ENCODE measurements around the gene PMM2.
A peak's percentile ranks its signal among the peaks of the same experiment; 100 is the strongest.

PMM2 gene

GRCh38 chr16:8853611-8854010 lies 56.0 kb downstream of the PMM2 start (continued):
- TF ChIP-seq ZNF416 (tag by site-specific recombination; IDR thresholded peaks at IDR 0.05) = no peak
- no peak for TF ChIP-seq ZNF654 (tag by site-specific recombination; IDR thresholded peaks at IDR 0.05; ENCODE audit: low read depth)
- no peak for TF ChIP-seq KLF8 (tag by site-specific recombination; IDR thresholded peaks at IDR 0.05)

GRCh38 chr16:8854298-8854948 lies 56.8 kb downstream of the PMM2 start:
- H3K27ac ChIP-seq (ENCODE audit: extremely low read depth, low read depth, low read length) = no peak overlapping the region
- H3K4me1 ChIP-seq (ENCODE audit: control insufficient read depth, insufficient read depth, low read length) = no peaks in the 10 kb centered on the region
- H3K9me3 ChIP-seq (ENCODE audit: control insufficient read depth, insufficient read depth, low read depth, low read length) = no peaks in the 10 kb centered on the region
- no peak overlapping the region for H3K4me3 ChIP-seq (ENCODE audit: low read depth, low read length)
- no peak for TF ChIP-seq ZNF239 (tag by site-specific recombination; IDR thresholded peaks at IDR 0.05)
- H3K36me3 ChIP-seq (ENCODE audit: control insufficient read depth in 2 of 2, insufficient read depth in 1 of 2, low read length in 2 of 2) = peaks cover 6 to 88% of the 10 kb centered on the region in 2 experiments; a peak in 2 of 3 replicates
- CTCF ChIA-PET = interaction anchor here (0.8 to 1.9 kb wide), 3 partner anchors 9 to 30 kb away, joined by 3 to 5 read pairs (median 3); no protein-coding TSS in a partner anchor
- POLR2A ChIA-PET = interaction anchor here (0.9 to 5.1 kb wide), 2 partner anchors 9 to 14 kb away, joined by 3 to 21 read pairs; partner anchors contain the start of gene CARHSP1

GRCh38 chr16:8855051-8855786 lies 57.6 kb downstream of the PMM2 start:
- ChIA-PET CTCF (interaction anchor here (0.6 to 1.9 kb wide), 4 partner anchors 8 to 29 kb away, joined by 3 to 5 read pairs (median 3); partner anchors contain the start of gene CARHSP1), POLR2A (interaction anchor here (5.1 kb wide), 1 partner anchor 13 kb away, joined by 21 read pairs; the partner anchor contains the start of gene CARHSP1)
- no peak overlapping the region for H3K27ac ChIP-seq (ENCODE audit: extremely low read depth, low read depth, low read length)
- H3K9me3 ChIP-seq (ENCODE audit: control insufficient read depth, insufficient read depth, low read depth, low read length) = no peaks in the 10 kb centered on the region
- peaks cover 6 to 82% of the 10 kb centered on the region in 2 experiments; a peak in 2 of 3 replicates for H3K36me3 ChIP-seq (ENCODE audit: control insufficient read depth in 2 of 2, insufficient read depth in 1 of 2, low read length in 2 of 2)
- 0 out of 2 replicates have a peak, but pooled peaks have one; percentile 21 for TF ChIP-seq SCRT1 (tag by site-specific recombination; IDR thresholded peaks at IDR 0.05; ENCODE audit: borderline replicate concordance)
- TF ChIP-seq ZNF175 (tag by site-specific recombination; IDR thresholded peaks at IDR 0.05) = no peak
- no peak for TF ChIP-seq ZNF350 (tag by site-specific recombination; IDR thresholded peaks at IDR 0.05)
- no peak for TF ChIP-seq HOXC10 (CRISPR knock-in tag; IDR thresholded peaks at IDR 0.05)
- TF ChIP-seq ZSCAN4 (tag by site-specific recombination; IDR thresholded peaks at IDR 0.05) = no peak
- no peak for TF ChIP-seq ZFP37 (tag by site-specific recombination; IDR thresholded peaks at IDR 0.05)
- peak; percentile 24; the same call in 1 of the 2 replicates for TF ChIP-seq SCRT2 (tag by site-specific recombination; IDR thresholded peaks at IDR 0.05)
- TF ChIP-seq ZNF571 (tag by site-specific recombination; IDR thresholded peaks at IDR 0.05) = no peak
- no peak for TF ChIP-seq HOXD13 (CRISPR knock-in tag; IDR thresholded peaks at IDR 0.05; ENCODE audit: borderline replicate concordance)
- no peak for TF ChIP-seq ZNF280D (tag by site-specific recombination; IDR thresholded peaks at IDR 0.05)
- TF ChIP-seq ZNF416 (tag by site-specific recombination; IDR thresholded peaks at IDR 0.05) = no peak
- TF ChIP-seq ZNF211 (tag by site-specific recombination; IDR thresholded peaks at IDR 0.05; ENCODE audit: low read depth) = no peak
- TF ChIP-seq ZNF596 (tag by site-specific recombination; IDR thresholded peaks at IDR 0.05) = no peak
- TF ChIP-seq ZNF157 (tag by site-specific recombination; IDR thresholded peaks at IDR 0.05) = no peak
- no peak for TF ChIP-seq ZNF600 (tag by site-specific recombination; IDR thresholded peaks at IDR 0.05)
- no peak for TF ChIP-seq ZNF133 (tag by site-specific recombination; IDR thresholded peaks at IDR 0.05)
- TF ChIP-seq ZNF10 (tag by site-specific recombination; IDR thresholded peaks at IDR 0.05) = no peak
- TF ChIP-seq KLF1 (tag by site-specific recombination; IDR thresholded peaks at IDR 0.05) = no peak
- 0 out of 2 replicates have a peak, but pooled peaks have one; percentile 24 for TF ChIP-seq CTCF (tag by site-specific recombination; IDR thresholded peaks at IDR 0.05)
- no peak for TF ChIP-seq PATZ1 (tag by site-specific recombination; IDR thresholded peaks at IDR 0.05)
- TF ChIP-seq ZNF391 (tag by site-specific recombination; IDR thresholded peaks at IDR 0.05; ENCODE audit: borderline replicate concordance, low read depth) = no peak
- no peaks in the 10 kb centered on the region for H3K4me1 ChIP-seq (ENCODE audit: control insufficient read depth, insufficient read depth, low read length)
- no peak overlapping the region for H3K4me3 ChIP-seq (ENCODE audit: low read depth, low read length)
